HG03520 (cell line): Measurements from ENCODE around the gene SULF2.

Source experiments
- ATAC-seq: cut with Tn5 transposase; IDR thresholded peaks from one replicate; pipeline ENCODE4 v1.9.1; 2021; ENCODE audit warnings: mild to moderate bottlenecking, moderate library complexity; ENCODE audit not compliant: unreplicated experiment

The SULF2 gene

DNA sequence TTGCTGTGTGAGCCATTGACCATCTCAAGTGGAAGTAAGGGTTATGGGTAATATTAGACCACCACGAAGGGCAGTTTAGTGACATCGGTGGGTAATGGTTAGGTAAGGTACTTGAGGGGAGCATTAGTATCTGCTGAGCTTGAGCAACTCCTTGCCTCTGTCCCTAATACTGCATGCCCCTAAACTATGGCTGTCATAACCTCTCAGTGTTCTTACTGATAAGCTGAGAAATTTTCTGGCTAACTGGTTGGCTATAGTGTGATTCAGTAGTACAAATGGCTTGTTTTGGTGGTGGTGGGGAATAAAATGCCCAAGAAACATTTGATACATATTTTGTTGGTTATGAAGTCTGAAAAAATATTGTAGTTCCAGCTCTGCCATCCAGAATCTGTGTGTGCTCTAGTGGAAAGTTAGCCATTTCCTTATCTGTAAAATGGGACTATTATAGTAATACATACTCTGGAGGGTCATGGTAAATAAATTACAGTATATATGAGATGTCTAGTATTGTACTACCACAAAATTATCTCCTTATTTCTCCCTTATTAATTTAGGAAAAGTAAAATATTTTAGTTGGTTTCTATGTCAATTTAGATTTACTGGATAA lies 170.5 kb downstream of the SULF2 start:
- ATAC-seq, result no peak

DNA sequence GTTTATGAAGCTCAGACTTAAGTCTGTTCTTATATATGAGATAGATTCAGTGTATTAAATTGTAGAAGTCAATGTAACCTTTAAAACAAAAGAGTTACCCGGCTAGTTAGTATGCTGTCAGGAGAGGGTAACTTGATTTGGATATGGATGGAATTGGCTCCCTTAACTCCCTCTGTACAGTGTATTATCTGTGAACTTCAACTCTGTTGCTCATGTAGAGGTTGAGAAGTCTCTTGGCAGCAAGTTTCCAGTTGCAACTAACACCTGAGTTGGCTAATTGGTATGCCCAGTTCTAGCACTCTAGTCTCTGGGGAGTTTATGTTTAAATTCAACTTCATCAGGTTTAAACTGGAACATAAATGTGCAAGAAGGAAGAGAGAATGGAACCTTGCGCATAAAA lies 172.6 kb downstream of the SULF2 start:
- ATAC-seq, result no peak

DNA sequence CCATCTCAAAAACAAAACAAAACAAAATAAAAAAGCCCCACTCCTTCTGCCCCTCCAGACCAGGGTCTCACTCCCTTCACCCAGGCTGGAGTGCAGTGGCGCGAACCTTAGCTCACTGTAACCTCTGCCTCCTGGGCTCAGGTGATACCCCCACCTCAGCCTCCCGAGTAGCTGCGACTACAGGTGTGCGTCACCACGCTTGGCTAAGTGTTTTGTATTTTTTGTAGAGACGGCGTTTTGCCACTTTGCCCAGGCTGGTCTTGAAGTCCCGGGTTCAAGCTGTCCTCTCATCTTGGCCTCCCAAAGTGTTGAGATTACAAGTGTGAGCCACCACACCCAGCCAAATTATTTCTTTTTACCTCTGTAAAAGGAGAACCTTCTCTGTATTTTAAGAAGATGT lies 173.5 kb downstream of the SULF2 start:
- no peak for ATAC-seq

DNA sequence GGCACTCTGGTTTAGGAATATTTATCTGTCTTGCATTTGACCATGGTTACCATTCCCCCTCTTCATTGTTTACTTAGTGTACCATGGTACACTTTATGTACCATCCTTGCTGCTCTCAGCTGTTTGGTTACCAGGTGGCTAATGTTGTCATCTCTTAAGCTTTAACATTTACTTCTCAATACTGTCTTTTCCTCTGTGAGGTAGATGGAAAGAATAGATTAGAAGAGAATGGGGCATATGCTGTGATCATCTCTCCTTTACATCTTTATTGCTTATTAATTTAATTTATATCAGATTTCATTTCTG lies 174.4 kb downstream of the SULF2 start:
- ATAC-seq, result no peak

DNA sequence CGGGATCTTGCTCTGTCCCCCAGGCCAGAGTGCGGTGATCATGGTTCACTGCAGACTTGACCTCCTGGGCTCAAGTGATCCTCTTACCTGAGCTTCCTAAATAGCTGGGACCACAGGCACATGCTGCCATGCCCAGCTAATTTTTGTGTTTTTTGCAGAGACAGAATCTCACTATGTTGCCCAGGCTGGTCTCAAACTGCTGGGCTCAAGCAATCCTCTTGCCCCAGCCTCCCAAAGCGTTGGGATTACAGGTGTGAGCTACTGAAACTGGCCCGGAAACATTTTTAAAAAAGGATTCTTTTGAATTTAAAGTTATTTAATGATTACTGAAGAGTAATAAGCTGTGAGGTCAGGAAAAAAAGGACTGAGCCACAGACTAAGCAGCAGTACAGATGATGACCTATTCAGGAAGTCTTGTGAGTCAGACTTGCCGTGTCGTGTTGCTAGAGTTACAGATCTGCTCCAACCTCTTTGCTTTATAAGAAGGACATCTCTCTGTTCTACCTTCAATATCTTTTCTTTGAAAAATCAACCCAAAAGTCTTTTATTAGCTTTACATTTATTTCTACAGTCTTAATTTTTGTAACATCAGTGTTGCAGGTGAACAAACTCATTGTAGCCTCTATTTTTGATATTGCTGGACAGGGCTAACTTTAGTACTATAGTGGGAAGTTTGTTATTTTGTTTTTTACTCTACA lies 174.9 kb downstream of the SULF2 start:
- ATAC-seq, result no peak

DNA sequence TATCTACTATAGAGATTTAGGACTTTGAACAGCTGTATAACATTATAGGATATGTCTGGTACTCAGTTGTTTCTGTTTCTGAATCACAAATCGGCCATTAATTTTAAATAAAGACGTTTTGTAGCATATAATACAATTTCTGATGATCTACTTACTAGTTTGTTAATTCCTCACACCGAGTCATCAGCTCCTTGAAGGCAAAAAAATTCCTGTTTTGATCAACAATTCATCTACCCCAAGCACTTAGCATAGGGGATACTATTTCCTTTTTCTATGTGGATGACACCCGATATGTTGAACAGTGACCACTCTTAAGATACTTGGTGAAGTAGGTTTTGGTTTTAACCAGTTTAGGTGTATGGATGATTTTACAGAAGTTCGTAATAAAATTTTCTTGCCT lies 176.3 kb downstream of the SULF2 start:
- ATAC-seq, result no peak
